ENCODE measurements around the gene COL27A1. TPM values are rescaled to one million over a fixed set of nuclear protein-coding genes. Genes with fewer than 3 reads are reported as not detected.

Gene COL27A1
- total and polyA plus RNA-seq, 9 of the 15 experiments (the other 6 are each of a cell fraction or from before 2014, with no cell fraction given), result 0.07 TPM; not detected in 8

- TF ChIP-seq, protein P1, sequence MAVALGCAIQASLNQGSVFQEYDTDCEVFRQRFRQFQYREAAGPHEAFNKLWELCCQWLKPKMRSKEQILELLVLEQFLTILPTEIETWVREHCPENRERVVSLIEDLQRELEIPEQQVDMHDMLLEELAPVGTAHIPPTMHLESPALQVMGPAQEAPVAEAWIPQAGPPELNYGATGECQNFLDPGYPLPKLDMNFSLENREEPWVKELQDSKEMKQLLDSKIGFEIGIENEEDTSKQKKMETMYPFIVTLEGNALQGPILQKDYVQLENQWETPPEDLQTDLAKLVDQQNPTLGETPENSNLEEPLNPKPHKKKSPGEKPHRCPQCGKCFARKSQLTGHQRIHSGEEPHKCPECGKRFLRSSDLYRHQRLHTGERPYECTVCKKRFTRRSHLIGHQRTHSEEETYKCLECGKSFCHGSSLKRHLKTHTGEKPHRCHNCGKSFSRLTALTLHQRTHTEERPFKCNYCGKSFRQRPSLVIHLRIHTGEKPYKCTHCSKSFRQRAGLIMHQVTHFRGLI (CRISPR knock-in tag; IDR thresholded peaks at IDR 0.05), result no peak
- no peak for TF ChIP-seq TFE3 (CRISPR knock-in tag; IDR thresholded peaks at IDR 0.05)
- no peak for TF ChIP-seq CAMTA2 (CRISPR knock-in tag; conservative IDR thresholded peaks at IDR 0.05)
Observed at GRCh38 chr9:114119242-114120191, 35.8 kb upstream of the COL27A1 start (continued).

DNA sequence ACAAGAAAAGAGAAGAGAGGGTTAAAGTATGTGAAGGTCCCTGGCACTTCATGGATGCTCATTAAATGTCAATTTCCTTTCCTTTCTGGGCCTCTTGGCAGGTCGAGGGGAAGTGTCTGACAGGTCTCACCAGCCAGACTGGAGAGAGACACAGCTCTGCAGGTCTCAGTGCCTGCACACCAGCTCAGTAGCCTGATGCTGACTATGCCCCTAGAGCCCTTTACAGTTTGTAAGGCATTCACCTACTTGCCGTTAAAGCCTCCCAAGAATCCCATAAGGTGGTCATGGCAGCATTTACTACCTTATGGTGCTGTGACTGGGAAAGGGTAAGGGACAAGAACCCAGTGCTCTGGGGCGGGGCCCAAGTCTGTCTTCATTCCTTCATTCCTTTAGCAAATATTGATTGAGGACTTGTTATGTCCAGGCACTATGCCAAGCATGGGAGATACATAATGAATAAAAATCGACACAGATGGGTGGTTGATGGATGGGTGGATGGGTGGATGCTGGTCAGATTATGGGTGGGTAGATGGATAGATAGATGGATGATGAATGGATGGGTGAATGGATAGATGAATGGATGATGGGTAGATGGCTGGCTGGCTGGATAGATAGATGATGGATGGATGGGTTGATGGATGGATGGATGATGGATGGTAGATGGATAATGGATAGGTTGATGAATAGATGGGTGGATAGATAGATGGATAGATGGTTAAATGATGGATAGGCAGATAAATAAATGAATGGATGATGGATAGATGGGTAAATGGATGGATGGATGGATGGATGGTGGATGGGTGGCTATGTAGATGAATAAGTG is 34.9 kb upstream of the COL27A1 start:
- WGBS (ENCODE audit: insufficient coverage, low coverage, missing lambda C conversion rate), result 0% methylated on average over 4 of the region's 4 CpGs
- H3K79me2 ChIP-seq (ENCODE audit: control insufficient read depth, insufficient read depth, low read length), result no peaks in the 10 kb centered on the region
- intact Hi-C loops (cut with micrococcal nuclease), result no loop called here
- ChIA-PET CTCF (ENCODE audit: low intra/inter-chr PET ratio) (no interaction called here), POLR2A (interaction anchor here (1.5 kb wide), 1 partner anchor 12 kb away, joined by 5 read pairs; no protein-coding TSS in a partner anchor)
- H3K36me3 ChIP-seq (ENCODE audit: control insufficient read depth, insufficient read depth, low read length), result no peaks in the 10 kb centered on the region
- TF ChIP-seq FOXP1 (CRISPR knock-in tag; IDR thresholded peaks at IDR 0.05), result no peak
- TF ChIP-seq ELF1 (tag; IDR thresholded peaks at IDR 0.05), result no peak
- no peak for TF ChIP-seq ESRRA (IDR thresholded peaks at IDR 0.05; ENCODE audit: borderline replicate concordance, low read depth)
- TF ChIP-seq RB1 (IDR thresholded peaks at IDR 0.05; ENCODE audit: low read depth), result no peak
- no peak for TF ChIP-seq ETV1 (tag; conservative IDR thresholded peaks at IDR 0.05; ENCODE audit: low read depth)
- no peaks in the 10 kb centered on the region for H3K4me1 ChIP-seq (replicated peaks in 1 of 2; ENCODE audit: control insufficient read depth in 2 of 2, insufficient read depth in 2 of 2, low read length in 2 of 2)
- no TSS peak for BruUV-seq (replicated peaks)
- no peaks in the 10 kb centered on the region for H4K20me1 ChIP-seq (replicated peaks; ENCODE audit: control insufficient read depth, insufficient read depth, low read length)
- peaks cover 13 to 44% of the 10 kb centered on the region in 2 experiments; a peak in 3 of 5 replicates for H3K27me3 ChIP-seq (ENCODE audit: control insufficient read depth in 2 of 2, insufficient read depth in 2 of 2, low read length in 2 of 2)
- H3K4me3 ChIP-seq, result no peak overlapping the region
- no peaks in the 10 kb centered on the region for H3K9me3 ChIP-seq (replicated peaks; ENCODE audit: control insufficient read depth, insufficient read depth, low read depth, low read length)
- in situ Hi-C loops (cut with MboI), result no loop called here
- no peaks in the 10 kb centered on the region for H3K9me1 ChIP-seq (ENCODE audit: control insufficient read depth, insufficient read depth, low read length)
- no peak for FAIRE-seq
- H3K9ac ChIP-seq (ENCODE audit: insufficient read depth in 1 of 2, low read depth in 2 of 2, low read length in 2 of 2), result no peak overlapping the region
- DNase-seq (ENCODE audit: extremely low read depth in 1 of 4, low spot score in 3 of 4), result no peak
- no peak for ATAC-seq
- no peak overlapping the region for H3K27ac ChIP-seq (ENCODE audit: extremely low read depth, low read depth, low read length)
- H2AFZ ChIP-seq (ENCODE audit: low read depth, low read length), result no peak overlapping the region
- no peak overlapping the region for H3K4me2 ChIP-seq (ENCODE audit: insufficient read depth, low read length)

Measured in K562 (cell line).